Activated CD4-positive, alpha-beta T cell treated with anti-CD3 and anti-CD28 coated beads, Interleukin-2, amount 10 ng/mL, durations not matched to agents 24 days and 14 days (primary cell): Measurements from ENCODE around the gene SMC3. TPM values are rescaled to one million over a fixed set of nuclear protein-coding genes. Genes with fewer than 3 reads are reported as not detected.

ENCODE experiments used
- DNase-seq: peaks from one replicate; pipeline ENCODE4 v3.0.0; 2022
- H3K27ac Mint-ChIP-seq: one replicate; pipeline ENCODE4 v1.8.0; 2022; ENCODE audit warnings: mild to moderate bottlenecking, mixed read lengths
- H3K27me3 Mint-ChIP-seq: one replicate; pipeline ENCODE4 v1.8.0; 2022; ENCODE audit warnings: mixed read lengths
- H3K36me3 Mint-ChIP-seq: one replicate; pipeline ENCODE4 v1.8.0; 2022; ENCODE audit warnings: low read depth, mild to moderate bottlenecking, mixed read lengths
- H3K4me1 Mint-ChIP-seq: one replicate; pipeline ENCODE4 v1.8.0; 2021; ENCODE audit warnings: mixed read lengths
- H3K4me3 Mint-ChIP-seq: one replicate; pipeline ENCODE4 v1.8.0; 2022; ENCODE audit warnings: mild to moderate bottlenecking, moderate library complexity, mixed read lengths
- H3K9me3 Mint-ChIP-seq: one replicate; pipeline ENCODE4 v1.8.0; 2021; ENCODE audit warnings: mixed read lengths
- intact Hi-C: fragments of 100-400 bp; cut with micrococcal nuclease; formaldehyde crosslinking; loops from one replicate; pipeline ENCODE4 v1.15.1; 2023
- total RNA-seq: library from RNA; stranded (reverse); gene quantifications from 2 replicates; pipeline ENCODE4 v1.2.3, GENCODE V29; 2022

SMC3 gene
- total RNA-seq, 1 donor from 2014 or later, result 82.2 TPM

GRCh38 chr10:110643653-110644597, 76.4 kb downstream of the SMC3 start, which contains the start of gene RBM20:
TSS of gene RBM20 (plus strand) at chr10:110644336. CDS start at chr10:110644455, 119 bp downstream.
- peak within 1 kb of the TSS; percentile 86 for H3K4me3 Mint-ChIP-seq
- DNase-seq, result peak; percentile 70
- peaks cover 2% of the 10 kb centered on the region for H3K36me3 Mint-ChIP-seq
- intact Hi-C loops, result loop anchor here (10.0 kb wide), 1 partner anchor 431 kb away; the partner anchor contains the start of gene ADRA2A
- peaks cover 71% of the 10 kb centered on the region for H3K27me3 Mint-ChIP-seq
- H3K4me1 Mint-ChIP-seq, result peaks cover 15% of the 10 kb centered on the region
- peak within 1 kb of the TSS; percentile 28 for H3K27ac Mint-ChIP-seq
- no peaks in the 10 kb centered on the region for H3K9me3 Mint-ChIP-seq

GRCh38 chr10:110644598-110645462, 77.3 kb downstream of the SMC3 start:
- peak overlapping the region; percentile 28 for H3K27ac Mint-ChIP-seq
- peaks cover 2% of the 10 kb centered on the region for H3K36me3 Mint-ChIP-seq
- intact Hi-C loops, result loop anchor here (10.0 kb wide), 1 partner anchor 430 kb away; the partner anchor contains the start of gene ADRA2A
- peaks cover 73% of the 10 kb centered on the region for H3K27me3 Mint-ChIP-seq
- no peak for DNase-seq
- peaks cover 15% of the 10 kb centered on the region for H3K4me1 Mint-ChIP-seq
- H3K9me3 Mint-ChIP-seq, result no peaks in the 10 kb centered on the region
- peak overlapping the region; percentile 74 for H3K4me3 Mint-ChIP-seq

GRCh38 chr10:110646417-110647135, 79.1 kb downstream of the SMC3 start:
- H3K4me3 Mint-ChIP-seq, result no peak overlapping the region
- H3K27me3 Mint-ChIP-seq, result peaks cover 63% of the 10 kb centered on the region
- intact Hi-C loops, result loop anchor here (10.0 kb wide), 1 partner anchor 428 kb away; the partner anchor contains the start of gene ADRA2A
- H3K36me3 Mint-ChIP-seq, result peaks cover 2% of the 10 kb centered on the region
- no peak overlapping the region for H3K27ac Mint-ChIP-seq
- peaks cover 12% of the 10 kb centered on the region for H3K4me1 Mint-ChIP-seq
- H3K9me3 Mint-ChIP-seq, result no peaks in the 10 kb centered on the region
- no peak for DNase-seq

DNA sequence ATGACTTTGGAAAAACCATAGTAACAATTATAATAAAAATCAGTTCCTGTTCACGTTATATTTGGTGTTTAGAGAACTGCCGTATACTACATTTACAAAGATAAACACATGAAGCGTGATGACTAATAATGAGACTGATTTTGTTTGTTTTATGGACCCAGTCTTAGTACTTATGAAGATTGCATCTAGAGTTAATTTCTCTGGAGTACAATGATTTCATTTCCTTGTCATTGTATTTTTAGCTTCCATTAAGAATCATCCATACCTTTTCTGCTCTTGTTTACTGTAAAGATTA, 79.6 kb downstream of the SMC3 start:
- no peak overlapping the region for H3K27ac Mint-ChIP-seq
- peaks cover 18% of the 10 kb centered on the region for H3K4me1 Mint-ChIP-seq
- H3K27me3 Mint-ChIP-seq, result peaks cover 62% of the 10 kb centered on the region
- peaks cover 2% of the 10 kb centered on the region for H3K36me3 Mint-ChIP-seq
- intact Hi-C loops, result loop anchor here (10.0 kb wide), 1 partner anchor 428 kb away; the partner anchor contains the start of gene ADRA2A
- no peak for DNase-seq
- H3K4me3 Mint-ChIP-seq, result no peak overlapping the region
- H3K9me3 Mint-ChIP-seq, result no peaks in the 10 kb centered on the region

GRCh38 chr10:110648692-110649346, 81.3 kb downstream of the SMC3 start:
- peaks cover 17% of the 10 kb centered on the region for H3K4me1 Mint-ChIP-seq
- no peaks in the 10 kb centered on the region for H3K9me3 Mint-ChIP-seq
- no peaks in the 10 kb centered on the region for H3K36me3 Mint-ChIP-seq
- DNase-seq, result no peak
- H3K4me3 Mint-ChIP-seq, result no peak overlapping the region
- H3K27me3 Mint-ChIP-seq, result peaks cover 55% of the 10 kb centered on the region
- no peak overlapping the region for H3K27ac Mint-ChIP-seq
- intact Hi-C loops, result loop anchor here (10.0 kb wide), 1 partner anchor 426 kb away; the partner anchor contains the start of gene ADRA2A

DNA sequence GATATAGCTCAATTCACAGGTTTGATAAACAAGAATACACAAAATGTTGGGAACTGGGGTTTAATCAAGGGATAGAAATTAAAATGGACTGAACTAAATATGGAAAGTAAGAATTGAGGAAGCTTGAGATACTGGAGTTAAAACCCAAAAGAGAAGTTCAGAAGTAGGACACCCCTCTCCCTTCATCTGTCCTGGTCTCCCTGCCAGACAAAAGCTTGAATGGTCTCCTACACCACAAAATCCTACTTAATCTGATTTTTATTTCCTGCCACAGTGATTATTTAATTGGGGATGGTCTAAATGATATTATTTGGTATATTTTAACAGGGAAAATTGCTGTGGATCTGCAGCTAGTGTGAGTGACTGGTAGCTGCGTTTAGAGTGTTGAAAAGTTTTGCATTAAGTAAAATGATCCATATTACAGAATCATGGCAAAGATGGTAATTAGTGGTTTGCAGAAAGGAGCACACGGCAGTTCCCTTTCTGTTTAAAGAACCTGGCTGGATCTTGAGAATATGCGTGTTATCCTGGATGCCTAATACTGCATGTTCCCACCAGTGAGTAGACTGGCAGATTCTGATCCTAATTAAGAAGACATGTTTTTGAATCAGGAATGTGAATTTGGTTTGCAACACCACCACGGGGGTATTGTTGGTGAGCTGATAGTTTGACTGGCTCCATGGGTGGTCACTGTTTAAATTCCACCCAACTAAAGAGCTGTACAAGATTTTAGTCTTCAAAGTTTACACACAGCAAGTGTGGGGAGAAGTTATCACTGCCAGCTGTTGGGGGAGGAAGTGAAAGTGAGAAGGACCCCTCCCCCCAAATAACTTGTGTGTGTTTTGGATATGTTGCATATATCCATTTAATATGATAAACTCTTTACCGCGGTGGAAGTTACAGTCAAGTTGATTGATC, 82.1 kb downstream of the SMC3 start:
- Mint-ChIP-seq H3K36me3 (no peaks in the 10 kb centered on the region), H3K27me3 (peaks cover 55% of the 10 kb centered on the region), H3K4me1 (peaks cover 17% of the 10 kb centered on the region)

DNA sequence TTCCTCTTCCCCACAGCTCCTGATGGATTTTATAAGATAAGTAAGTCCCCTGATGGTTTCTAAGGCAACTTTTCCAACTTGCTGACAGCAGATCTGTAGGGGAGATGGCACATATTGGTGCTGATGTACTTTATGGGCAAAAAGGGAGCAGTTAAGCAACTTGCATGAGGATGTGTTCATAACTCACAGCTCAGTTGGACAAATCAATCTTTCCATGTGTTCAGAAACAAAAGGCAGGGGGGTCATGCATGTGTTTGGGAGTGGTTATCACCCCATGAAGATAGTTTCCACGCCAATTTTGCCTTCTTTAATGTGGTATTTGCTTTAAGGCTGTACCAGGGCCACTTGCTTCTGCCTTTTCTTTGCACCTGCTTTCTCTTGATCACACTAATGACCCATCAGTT, 82.8 kb downstream of the SMC3 start:
- no peaks in the 10 kb centered on the region for H3K9me3 Mint-ChIP-seq
- H3K27ac Mint-ChIP-seq, result no peak overlapping the region
- H3K4me3 Mint-ChIP-seq, result no peak overlapping the region
- H3K36me3 Mint-ChIP-seq, result no peaks in the 10 kb centered on the region
- H3K27me3 Mint-ChIP-seq, result peaks cover 51% of the 10 kb centered on the region
- H3K4me1 Mint-ChIP-seq, result peaks cover 15% of the 10 kb centered on the region
- intact Hi-C loops, result loop anchor here (2.0 kb wide), 1 partner anchor 31 kb away; no protein-coding TSS in a partner anchor
- no peak for DNase-seq

More for the DNA sequence above, 82.1 kb downstream of the SMC3 start:
- Mint-ChIP-seq H3K9me3 (no peaks in the 10 kb centered on the region), H3K27ac (no peak overlapping the region), H3K4me3 (no peak overlapping the region)
- DNase-seq, result no peak
- intact Hi-C loops, result loop anchor here (2.0 to 10.0 kb wide), 2 partner anchors 31 to 425 kb away; partner anchors contain the start of gene ADRA2A

GRCh38 chr10:110651044-110651958, 83.8 kb downstream of the SMC3 start:
- DNase-seq, result peak; percentile 76
- Mint-ChIP-seq H3K36me3 (no peaks in the 10 kb centered on the region), H3K27me3 (peaks cover 49% of the 10 kb centered on the region), H3K4me3 (no peak overlapping the region), H3K27ac (no peak overlapping the region), H3K4me1 (peaks cover 15% of the 10 kb centered on the region), H3K9me3 (no peaks in the 10 kb centered on the region)
- intact Hi-C loops, result loop anchor here (2.0 kb wide), 1 partner anchor 32 kb away; no protein-coding TSS in a partner anchor

DNA sequence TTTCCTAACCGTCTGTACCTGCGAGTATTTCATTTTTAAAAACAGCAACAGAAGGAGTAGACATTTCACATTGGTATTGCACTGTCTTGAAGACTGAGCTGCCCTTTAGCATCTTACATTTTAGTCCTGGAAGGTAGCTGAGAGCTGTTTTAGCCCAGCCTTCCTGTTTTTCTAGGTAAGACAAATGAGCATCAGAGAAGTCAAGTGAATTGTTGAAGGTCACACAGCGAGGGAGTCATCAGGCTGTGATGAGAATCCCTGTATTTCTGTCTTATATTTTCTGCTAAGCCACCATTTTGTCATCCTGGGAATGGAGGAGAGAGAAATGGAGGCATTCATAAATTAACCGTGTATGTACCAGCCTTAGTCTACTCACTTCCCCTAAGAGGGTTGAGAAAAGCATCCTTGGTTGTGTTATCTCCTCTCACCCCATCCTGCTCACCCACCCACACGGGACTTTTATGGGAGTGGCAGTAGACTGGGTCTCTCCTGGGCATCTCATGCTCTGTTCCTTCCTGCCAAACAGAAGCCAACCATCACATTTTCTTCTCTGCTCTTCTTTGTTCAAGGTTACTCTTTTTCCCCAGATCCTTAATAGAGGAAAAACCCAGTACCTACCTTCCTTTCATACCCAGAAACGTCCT, 85.1 kb downstream of the SMC3 start:
- Mint-ChIP-seq H3K9me3 (no peaks in the 10 kb centered on the region), H3K27ac (no peak overlapping the region), H3K36me3 (no peaks in the 10 kb centered on the region), H3K4me1 (peaks cover 15% of the 10 kb centered on the region), H3K27me3 (peaks cover 43% of the 10 kb centered on the region), H3K4me3 (no peak overlapping the region)
- DNase-seq, result no peak
- intact Hi-C loops, result no loop called here
